Measurements from ENCODE around the gene TMC1. TPM values are rescaled to one million over a fixed set of nuclear protein-coding genes. Genes with fewer than 3 reads are reported as not detected.

TMC1 gene
- total and polyA plus RNA-seq, 4 experiments from 2014 or later = not detected

DNA sequence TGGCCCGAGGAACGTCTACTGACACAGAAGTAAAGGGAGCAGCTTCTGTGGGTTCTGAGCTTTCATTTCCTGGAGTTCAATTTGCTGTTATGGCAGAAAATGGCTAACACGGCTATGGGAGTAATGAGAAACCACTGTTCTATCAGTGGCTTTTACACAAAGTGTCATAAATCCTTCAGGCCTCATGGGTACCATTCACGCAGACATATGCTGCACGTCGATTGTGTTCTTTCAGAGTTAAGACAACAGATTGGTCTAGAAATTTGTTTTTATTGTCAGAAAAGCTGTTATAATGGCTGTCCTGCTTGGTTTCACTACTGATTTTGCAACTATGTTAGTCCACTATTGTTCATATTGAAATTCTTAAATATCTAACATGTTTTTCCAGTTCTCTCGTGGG is 296.0 kb downstream of the TMC1 start:
- no peaks in the 10 kb centered on the region for H3K36me3 Mint-ChIP-seq
- H3K27ac Mint-ChIP-seq = no peak overlapping the region
- POLR2A ChIA-PET (ENCODE audit: partially characterized antibody) = no interaction called here
- no peak overlapping the region for H3K27ac ChIP-seq (ENCODE audit: low read depth, low read length)
- no peaks in the 10 kb centered on the region for H3K4me1 ChIP-seq (ENCODE audit: insufficient read depth, low read length)
- H3K4me3 Mint-ChIP-seq = no peak overlapping the region
- peaks cover 0 to 4% of the 10 kb centered on the region in 2 donors for H3K27me3 Mint-ChIP-seq
- no peak overlapping the region for H3K4me3 ChIP-seq (ENCODE audit: low read length in 2 of 2)
- H3K9me3 ChIP-seq (ENCODE audit: control insufficient read depth in 1 of 2, low read length in 2 of 2) = no peaks in the 10 kb centered on the region
- no peak for DNase-seq
- CTCF ChIA-PET (ENCODE audit: partially characterized antibody) = no interaction called here
- no peaks in the 10 kb centered on the region for H3K36me3 ChIP-seq (ENCODE audit: insufficient read depth, low read length)
- H3K27me3 ChIP-seq (ENCODE audit: insufficient read depth, low read length) = no peaks in the 10 kb centered on the region
- no peaks in the 10 kb centered on the region for H3K9me3 Mint-ChIP-seq
- intact Hi-C loops (cut with micrococcal nuclease) = no loop called here
- peaks cover 0 to 4% (median 1%) of the 10 kb centered on the region in 4 donors for H3K4me1 Mint-ChIP-seq

DNA sequence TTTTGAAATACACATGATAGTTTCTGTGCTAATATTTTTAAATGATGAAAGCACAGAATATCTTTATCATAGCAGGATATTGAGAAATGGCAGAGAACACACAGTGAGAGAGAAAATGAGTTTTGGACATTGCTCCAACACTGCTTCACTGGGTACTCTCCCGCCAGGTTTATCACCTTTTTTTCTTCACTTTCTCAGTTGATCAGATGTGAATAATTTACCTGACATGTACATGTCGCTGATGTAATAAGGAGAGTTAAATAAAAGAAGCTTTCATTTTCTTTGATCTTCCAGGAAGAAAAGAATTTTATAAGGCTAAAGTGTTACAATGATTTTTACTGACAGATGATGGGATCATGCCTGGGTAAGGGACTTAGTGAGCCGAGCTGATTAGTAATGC is 297.0 kb downstream of the TMC1 start:
- peaks cover 0 to 4% (median 1%) of the 10 kb centered on the region in 4 donors for H3K4me1 Mint-ChIP-seq
- Histone ChIP-seq H3K27me3 (ENCODE audit: insufficient read depth, low read length) (no peaks in the 10 kb centered on the region), H3K27ac (ENCODE audit: low read depth, low read length) (no peak overlapping the region), H3K4me3 (ENCODE audit: low read length in 2 of 2) (no peak overlapping the region), H3K4me1 (ENCODE audit: insufficient read depth, low read length) (no peaks in the 10 kb centered on the region), H3K36me3 (ENCODE audit: insufficient read depth, low read length) (no peaks in the 10 kb centered on the region), H3K9me3 (ENCODE audit: control insufficient read depth in 1 of 2, low read length in 2 of 2) (no peaks in the 10 kb centered on the region)
- no peak overlapping the region for H3K27ac Mint-ChIP-seq
- peaks cover 0 to 4% of the 10 kb centered on the region in 2 donors for H3K27me3 Mint-ChIP-seq
- H3K9me3 Mint-ChIP-seq = no peaks in the 10 kb centered on the region
- H3K36me3 Mint-ChIP-seq = no peaks in the 10 kb centered on the region
- intact Hi-C loops (cut with micrococcal nuclease) = no loop called here
- no peak overlapping the region for H3K4me3 Mint-ChIP-seq
- POLR2A ChIA-PET (ENCODE audit: partially characterized antibody) = no interaction called here
- CTCF ChIA-PET (ENCODE audit: partially characterized antibody) = interaction anchor here (0.8 to 1.2 kb wide), 4 partner anchors 9 to 538 kb away, joined by 3 to 4 read pairs (median 3); no protein-coding TSS in a partner anchor
- no peak for DNase-seq

DNA sequence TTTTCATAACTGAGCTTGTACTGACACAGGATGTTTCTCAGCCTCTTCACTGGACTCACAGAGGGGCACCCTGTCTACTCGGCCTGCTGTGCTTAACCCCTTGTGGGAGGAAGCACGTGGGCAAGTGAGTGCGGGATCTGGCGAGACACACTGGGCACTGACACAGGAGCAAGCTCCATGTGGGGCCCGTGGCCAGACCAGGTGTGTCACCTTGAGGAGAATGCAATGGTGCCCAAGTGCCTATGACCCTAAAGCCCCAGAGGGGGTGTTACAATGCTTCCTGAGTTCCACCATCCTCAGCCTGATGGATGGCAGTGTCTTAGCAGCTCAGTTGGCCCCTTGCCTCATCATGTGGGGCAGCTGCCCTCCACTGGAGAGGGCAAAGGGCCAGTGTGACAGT is 302.6 kb downstream of the TMC1 start:
- H3K9me3 ChIP-seq (ENCODE audit: control insufficient read depth in 1 of 2, low read length in 2 of 2) = no peaks in the 10 kb centered on the region
- intact Hi-C loops (cut with micrococcal nuclease) = loop anchor here (10.0 kb wide), 1 partner anchor 229 kb away; no protein-coding TSS in a partner anchor
- H3K4me1 ChIP-seq (ENCODE audit: insufficient read depth, low read length) = no peaks in the 10 kb centered on the region
- no peaks in the 10 kb centered on the region for H3K36me3 Mint-ChIP-seq
- H3K4me3 Mint-ChIP-seq = no peak overlapping the region
- H3K27me3 ChIP-seq (ENCODE audit: insufficient read depth, low read length) = no peaks in the 10 kb centered on the region
- H3K27ac ChIP-seq (ENCODE audit: low read depth, low read length) = no peak overlapping the region
- peaks cover 0 to 4% (median 1%) of the 10 kb centered on the region in 4 donors for H3K4me1 Mint-ChIP-seq
- H3K27me3 Mint-ChIP-seq = peaks cover 2 to 3% of the 10 kb centered on the region in 2 donors
- DNase-seq = no peak
- CTCF ChIA-PET (ENCODE audit: partially characterized antibody) = interaction anchor here (3.8 to 4.7 kb wide), 2 partner anchors 544 to 785 kb away, joined by 20 to 63 read pairs; no protein-coding TSS in a partner anchor
- H3K36me3 ChIP-seq (ENCODE audit: insufficient read depth, low read length) = no peaks in the 10 kb centered on the region
- no peak overlapping the region for H3K4me3 ChIP-seq (ENCODE audit: low read length in 2 of 2)
- no peaks in the 10 kb centered on the region for H3K9me3 Mint-ChIP-seq
- POLR2A ChIA-PET (ENCODE audit: partially characterized antibody) = interaction anchor here (0.7 kb wide), 1 partner anchor 10 kb away, joined by 3 read pairs; no protein-coding TSS in a partner anchor
- no peak overlapping the region for H3K27ac Mint-ChIP-seq

DNA sequence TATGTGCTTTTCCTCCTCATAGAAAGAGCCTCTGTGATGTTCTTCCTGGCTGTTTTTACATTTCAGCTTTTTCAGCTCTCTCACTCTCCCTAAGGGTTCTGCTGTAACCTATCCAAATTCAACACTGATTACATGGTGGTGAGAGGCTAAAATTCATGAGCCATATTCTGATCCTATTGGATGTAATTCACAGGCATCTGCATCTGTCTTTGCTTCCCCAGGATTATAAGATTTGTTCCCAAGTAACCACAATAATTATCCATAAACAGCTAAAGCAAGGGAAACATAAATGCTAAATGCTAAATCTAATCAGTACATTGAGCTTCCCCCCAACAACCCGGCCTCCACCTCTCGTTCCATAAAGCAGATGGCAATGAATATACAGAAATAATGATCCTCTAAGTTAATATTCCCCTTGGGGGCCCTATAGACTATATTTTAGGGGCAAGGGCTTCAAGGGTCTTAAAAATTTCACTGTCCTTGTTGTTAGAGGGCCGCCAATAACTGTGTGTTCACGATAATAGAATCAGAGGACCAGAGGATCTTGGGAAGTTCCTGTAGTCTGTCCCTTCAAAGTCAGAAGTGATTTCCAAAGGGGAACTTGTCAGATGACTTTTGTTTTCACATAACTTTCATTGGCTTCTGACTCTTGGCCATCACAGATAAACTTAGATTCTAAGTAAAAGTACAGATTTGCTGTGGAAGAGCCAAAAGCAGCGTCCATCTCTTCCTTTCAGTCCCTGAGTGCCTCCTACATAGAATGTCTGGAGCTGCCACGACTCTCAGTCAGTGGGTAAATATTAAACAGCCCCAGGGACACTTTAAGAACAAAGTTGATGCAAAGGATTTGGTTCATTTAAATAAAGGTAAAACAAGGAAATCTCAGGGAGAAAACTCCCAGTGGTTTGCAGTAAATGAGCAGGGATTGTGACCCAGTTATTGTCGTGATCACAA is 305.9 kb downstream of the TMC1 start:
- Histone ChIP-seq H3K9me3 (ENCODE audit: control insufficient read depth in 1 of 2, low read length in 2 of 2) (no peaks in the 10 kb centered on the region), H3K4me3 (ENCODE audit: low read length in 2 of 2) (no peak overlapping the region), H3K27ac (ENCODE audit: low read depth, low read length) (no peak overlapping the region), H3K4me1 (ENCODE audit: insufficient read depth, low read length) (no peaks in the 10 kb centered on the region), H3K27me3 (ENCODE audit: insufficient read depth, low read length) (no peaks in the 10 kb centered on the region), H3K36me3 (ENCODE audit: insufficient read depth, low read length) (no peaks in the 10 kb centered on the region)
- intact Hi-C loops (cut with micrococcal nuclease) = loop anchor here (10.0 kb wide), 1 partner anchor 232 kb away; no protein-coding TSS in a partner anchor
- ChIA-PET POLR2A (ENCODE audit: partially characterized antibody) (no interaction called here), CTCF (ENCODE audit: partially characterized antibody) (no interaction called here)
- H3K36me3 Mint-ChIP-seq = no peaks in the 10 kb centered on the region
- no peaks in the 10 kb centered on the region for H3K9me3 Mint-ChIP-seq
- DNase-seq = no peak
- no peak overlapping the region for H3K27ac Mint-ChIP-seq
- H3K4me1 Mint-ChIP-seq = peaks cover 0 to 2% (median under 1%) of the 10 kb centered on the region in 4 donors
- peaks cover 3 to 4% of the 10 kb centered on the region in 2 donors for H3K27me3 Mint-ChIP-seq
- H3K4me3 Mint-ChIP-seq = no peak overlapping the region

GRCh38 chr9:72827950-72828731 is 306.7 kb downstream of the TMC1 start:
- no peaks in the 10 kb centered on the region for H3K36me3 ChIP-seq (ENCODE audit: insufficient read depth, low read length)
- Mint-ChIP-seq H3K36me3 (no peaks in the 10 kb centered on the region), H3K27me3 (peaks cover 3 to 4% of the 10 kb centered on the region in 2 donors), H3K4me1 (no peaks in the 10 kb centered on the region), H3K9me3 (no peaks in the 10 kb centered on the region), H3K4me3 (no peak overlapping the region), H3K27ac (no peak overlapping the region)
- DNase-seq = no peak
- H3K9me3 ChIP-seq (ENCODE audit: control insufficient read depth in 1 of 2, low read length in 2 of 2) = no peaks in the 10 kb centered on the region
- intact Hi-C loops (cut with micrococcal nuclease) = loop anchor here (10.0 kb wide), 1 partner anchor 233 kb away; no protein-coding TSS in a partner anchor
- no peak overlapping the region for H3K27ac ChIP-seq (ENCODE audit: low read depth, low read length)
- H3K4me3 ChIP-seq (ENCODE audit: low read length in 2 of 2) = no peak overlapping the region
- ChIA-PET POLR2A (ENCODE audit: partially characterized antibody) (interaction anchor here (0.5 kb wide), 1 partner anchor 693 kb away, joined by 3 read pairs; no protein-coding TSS in a partner anchor), CTCF (ENCODE audit: partially characterized antibody) (no interaction called here)
- H3K27me3 ChIP-seq (ENCODE audit: insufficient read depth, low read length) = no peaks in the 10 kb centered on the region
- H3K4me1 ChIP-seq (ENCODE audit: insufficient read depth, low read length) = no peaks in the 10 kb centered on the region

- ChIA-PET CTCF (ENCODE audit: partially characterized antibody) (interaction anchor here (0.6 kb wide), 1 partner anchor 981 kb away, joined by 3 read pairs; no protein-coding TSS in a partner anchor), POLR2A (ENCODE audit: partially characterized antibody) (no interaction called here)
- H3K4me3 Mint-ChIP-seq = no peak overlapping the region
- H3K4me1 Mint-ChIP-seq = no peaks in the 10 kb centered on the region
- Histone ChIP-seq H3K9me3 (ENCODE audit: control insufficient read depth in 1 of 2, low read length in 2 of 2) (no peaks in the 10 kb centered on the region), H3K27ac (ENCODE audit: low read depth, low read length) (no peak overlapping the region), H3K36me3 (ENCODE audit: insufficient read depth, low read length) (no peaks in the 10 kb centered on the region), H3K4me1 (ENCODE audit: insufficient read depth, low read length) (no peaks in the 10 kb centered on the region), H3K4me3 (ENCODE audit: low read length in 2 of 2) (no peak overlapping the region), H3K27me3 (ENCODE audit: insufficient read depth, low read length) (peaks cover 5% of the 10 kb centered on the region)
- DNase-seq = no peak
- H3K27me3 Mint-ChIP-seq = peaks cover 0 to 6% of the 10 kb centered on the region in 2 donors
- intact Hi-C loops (cut with micrococcal nuclease) = no loop called here
- peaks cover 0 to 2% (median 0%) of the 10 kb centered on the region in 8 donors for H3K9me3 Mint-ChIP-seq
- H3K27ac Mint-ChIP-seq = no peak overlapping the region
- H3K36me3 Mint-ChIP-seq = no peaks in the 10 kb centered on the region
These were observed 313.6 kb downstream of the TMC1 start for GRCh38 chr9:72834994-72835393.

DNA sequence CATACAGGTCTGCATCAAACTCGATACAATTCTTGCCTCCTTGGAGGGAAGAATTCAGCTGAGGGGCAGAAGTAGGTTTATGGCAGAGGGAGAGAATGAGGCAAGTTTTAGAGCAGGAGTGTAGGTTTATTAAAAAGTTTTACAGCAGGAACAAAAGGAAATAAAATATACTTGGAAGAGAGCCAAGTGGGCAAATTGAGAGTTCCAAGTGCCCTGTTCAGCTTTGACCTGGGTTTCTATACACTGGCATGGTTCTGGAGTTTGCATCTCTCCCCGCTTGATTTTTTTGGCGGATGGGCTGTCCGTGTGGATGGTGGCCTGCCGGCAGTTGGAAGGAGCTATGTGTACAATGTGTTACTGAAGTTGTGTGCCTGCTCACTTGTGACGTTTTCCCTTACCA is 315.4 kb downstream of the TMC1 start:
- CTCF ChIA-PET (ENCODE audit: partially characterized antibody) = no interaction called here
- no peaks in the 10 kb centered on the region for H3K9me3 ChIP-seq (ENCODE audit: control insufficient read depth in 1 of 2, low read length in 2 of 2)

More for the DNA sequence above, 315.4 kb downstream of the TMC1 start:
- Mint-ChIP-seq H3K27ac (no peak overlapping the region), H3K9me3 (peaks cover 0 to 2% (median 0%) of the 10 kb centered on the region in 8 donors), H3K36me3 (no peaks in the 10 kb centered on the region), H3K4me3 (no peak overlapping the region), H3K27me3 (peaks cover 0 to 5% of the 10 kb centered on the region in 2 donors), H3K4me1 (no peaks in the 10 kb centered on the region)
- H3K4me1 ChIP-seq (ENCODE audit: insufficient read depth, low read length) = no peaks in the 10 kb centered on the region
- POLR2A ChIA-PET (ENCODE audit: partially characterized antibody) = no interaction called here
- DNase-seq = no peak
- intact Hi-C loops (cut with micrococcal nuclease) = no loop called here
- no peak overlapping the region for H3K4me3 ChIP-seq (ENCODE audit: low read length in 2 of 2)
- H3K36me3 ChIP-seq (ENCODE audit: insufficient read depth, low read length) = no peaks in the 10 kb centered on the region
- H3K27ac ChIP-seq (ENCODE audit: low read depth, low read length) = no peak overlapping the region
- peaks cover 5% of the 10 kb centered on the region for H3K27me3 ChIP-seq (ENCODE audit: insufficient read depth, low read length)

All from CD4-positive, alpha-beta memory T cell (primary cell).